ENCODE measurements around the gene BLACAT1.

- TF ChIP-seq POLR2A (IDR thresholded peaks at IDR 0.05; ENCODE audit: low read depth, low read length), result no peak
- no peak for TF ChIP-seq TAF1 (IDR thresholded peaks at IDR 0.05; ENCODE audit: low read depth, low read length)
These were observed 34.0 kb downstream of the BLACAT1 start, which contains the start of gene LEMD1 for GRCh38 chr1:205421798-205422197.

All from GM12891 (cell line).